ENCODE data around the gene PITPNM3. TPM values are rescaled to one million over a fixed set of nuclear protein-coding genes. Genes with fewer than 3 reads are reported as not detected.

The PITPNM3 gene
- total and polyA plus RNA-seq, 2 experiments from 2014 or later: 1.5 to 2.0 TPM

DNA sequence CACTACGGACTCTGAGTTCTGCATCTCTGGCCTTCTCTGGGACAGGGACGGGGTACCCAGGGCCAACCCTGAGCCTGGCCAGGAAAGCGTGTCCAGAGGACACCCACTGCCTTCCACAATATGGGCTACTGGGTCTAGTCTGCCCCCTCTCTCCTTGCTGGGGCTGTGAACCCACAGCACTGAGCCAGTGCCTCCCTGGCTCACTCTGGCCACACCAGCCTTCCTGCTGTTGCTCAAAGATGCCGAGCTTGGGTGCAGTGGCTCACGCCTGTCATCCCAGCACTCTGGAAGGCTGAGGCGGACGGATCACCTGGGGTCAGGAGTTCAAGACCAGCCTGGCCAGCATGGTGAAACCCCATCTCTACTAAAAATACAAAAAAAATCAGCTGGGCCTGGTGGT lies 24.8 kb downstream of the PITPNM3 start:
- Histone ChIP-seq H3K9me3 (ENCODE audit: low read depth) (no peaks in the 10 kb centered on the region), H4K20me1 (ENCODE audit: insufficient read depth, poor library complexity, severe bottlenecking) (no peaks in the 10 kb centered on the region), H3K4me2 (no peak overlapping the region), H3K79me2 (no peaks in the 10 kb centered on the region), H3K9me2 (replicated peaks; ENCODE audit: insufficient read depth) (no peaks in the 10 kb centered on the region), H3K36me3 (replicated peaks; ENCODE audit: insufficient read depth, low read depth) (no peaks in the 10 kb centered on the region), H3K27me3 (no peaks in the 10 kb centered on the region), H3K27ac (no peak overlapping the region), H2AFZ (no peak overlapping the region), H3K4me1 (ENCODE audit: insufficient read depth) (no peaks in the 10 kb centered on the region), H3K4me3 (no peak overlapping the region)
- 78% methylated on average over 7 of the region's 7 CpGs for WGBS (ENCODE audit: low lambda C conversion rate, missing lambda C conversion rate)
- no peak for DNase-seq (ENCODE audit: low spot score)
- TF ChIP-seq, protein P1, sequence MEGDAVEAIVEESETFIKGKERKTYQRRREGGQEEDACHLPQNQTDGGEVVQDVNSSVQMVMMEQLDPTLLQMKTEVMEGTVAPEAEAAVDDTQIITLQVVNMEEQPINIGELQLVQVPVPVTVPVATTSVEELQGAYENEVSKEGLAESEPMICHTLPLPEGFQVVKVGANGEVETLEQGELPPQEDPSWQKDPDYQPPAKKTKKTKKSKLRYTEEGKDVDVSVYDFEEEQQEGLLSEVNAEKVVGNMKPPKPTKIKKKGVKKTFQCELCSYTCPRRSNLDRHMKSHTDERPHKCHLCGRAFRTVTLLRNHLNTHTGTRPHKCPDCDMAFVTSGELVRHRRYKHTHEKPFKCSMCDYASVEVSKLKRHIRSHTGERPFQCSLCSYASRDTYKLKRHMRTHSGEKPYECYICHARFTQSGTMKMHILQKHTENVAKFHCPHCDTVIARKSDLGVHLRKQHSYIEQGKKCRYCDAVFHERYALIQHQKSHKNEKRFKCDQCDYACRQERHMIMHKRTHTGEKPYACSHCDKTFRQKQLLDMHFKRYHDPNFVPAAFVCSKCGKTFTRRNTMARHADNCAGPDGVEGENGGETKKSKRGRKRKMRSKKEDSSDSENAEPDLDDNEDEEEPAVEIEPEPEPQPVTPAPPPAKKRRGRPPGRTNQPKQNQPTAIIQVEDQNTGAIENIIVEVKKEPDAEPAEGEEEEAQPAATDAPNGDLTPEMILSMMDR (IDR thresholded peaks at IDR 0.05; ENCODE audit: poor library complexity): no peak

GRCh38 chr17:6530324-6530920 lies 25.9 kb downstream of the PITPNM3 start:
- Histone ChIP-seq H3K4me2 (no peak overlapping the region), H3K36me3 (replicated peaks; ENCODE audit: insufficient read depth, low read depth) (no peaks in the 10 kb centered on the region), H3K79me2 (no peaks in the 10 kb centered on the region), H3K27ac (no peak overlapping the region), H3K9me3 (ENCODE audit: low read depth) (no peaks in the 10 kb centered on the region), H2AFZ (no peak overlapping the region), H3K4me1 (ENCODE audit: insufficient read depth) (no peaks in the 10 kb centered on the region), H3K9me2 (replicated peaks; ENCODE audit: insufficient read depth) (no peaks in the 10 kb centered on the region), H3K4me3 (no peak overlapping the region), H4K20me1 (ENCODE audit: insufficient read depth, poor library complexity, severe bottlenecking) (no peaks in the 10 kb centered on the region), H3K27me3 (no peaks in the 10 kb centered on the region)
- TF ChIP-seq, protein P1 (IDR thresholded peaks at IDR 0.05; ENCODE audit: poor library complexity): no peak
- TF ChIP-seq EZH2phosphoT487 (IDR thresholded peaks at IDR 0.05; ENCODE audit: low read depth, severe bottlenecking, unreplicated experiment) (no peak), EZH2 (IDR thresholded peaks at IDR 0.05; ENCODE audit: borderline replicate concordance) (no peak)
- 82% methylated on average over 5 of the region's 5 CpGs for WGBS (ENCODE audit: low lambda C conversion rate, missing lambda C conversion rate)
- DNase-seq (ENCODE audit: low spot score): no peak

GRCh38 chr17:6528557-6528956 lies 27.8 kb downstream of the PITPNM3 start:
- Histone ChIP-seq H3K27ac (no peak overlapping the region), H3K4me1 (ENCODE audit: insufficient read depth) (no peaks in the 10 kb centered on the region), H3K4me3 (no peak overlapping the region), H3K27me3 (no peaks in the 10 kb centered on the region), H3K36me3 (replicated peaks; ENCODE audit: insufficient read depth, low read depth) (no peaks in the 10 kb centered on the region), H3K4me2 (no peak overlapping the region), H3K9me2 (replicated peaks; ENCODE audit: insufficient read depth) (no peaks in the 10 kb centered on the region), H3K9me3 (ENCODE audit: low read depth) (no peaks in the 10 kb centered on the region), H4K20me1 (ENCODE audit: insufficient read depth, poor library complexity, severe bottlenecking) (no peaks in the 10 kb centered on the region), H2AFZ (no peak overlapping the region), H3K79me2 (no peaks in the 10 kb centered on the region)
- TF ChIP-seq, protein P1 (IDR thresholded peaks at IDR 0.05; ENCODE audit: poor library complexity): no peak
- TF ChIP-seq EZH2phosphoT487 (IDR thresholded peaks at IDR 0.05; ENCODE audit: low read depth, severe bottlenecking, unreplicated experiment) (no peak), EZH2 (IDR thresholded peaks at IDR 0.05; ENCODE audit: borderline replicate concordance) (no peak)
- DNase-seq (ENCODE audit: low spot score): no peak
- 77% methylated on average over 3 of the region's 3 CpGs for WGBS (ENCODE audit: low lambda C conversion rate, missing lambda C conversion rate)

All from hepatocyte (in vitro differentiated cells).